Liver (tissue), 9 donors: ENCODE results near the gene SCUBE3. TPM values are rescaled to one million over a fixed set of nuclear protein-coding genes. Genes with fewer than 3 reads are reported as not detected.

Experiments
- DNase-seq: peaks from one replicate; pipeline ENCODE4 v3.0.0-alpha.2; 2017; ENCODE audit warnings: low spot score
- H3K27ac ChIP-seq, 2 donors: one replicate each; pipeline ENCODE4 v1.7.0; 2013; ENCODE audit warnings: inconsistent platforms in 2 of 2, low read length in 2 of 2, control low read depth in 1 of 2, low read depth in 1 of 2, mild to moderate bottlenecking in 1 of 2
- H3K27me3 ChIP-seq, 4 donors: one replicate each; pipeline versions ENCODE4 v1.6.1 to v1.7.0; 2013; ENCODE audit warnings: low read length in 3 of 4, inconsistent platforms in 1 of 4, mild to moderate bottlenecking in 1 of 4, moderate library complexity in 1 of 4; ENCODE audit not compliant: control insufficient read depth in 4 of 4, insufficient read depth in 4 of 4
- H3K36me3 ChIP-seq, 4 donors: one replicate each; pipeline versions ENCODE4 v1.6.1 to v1.7.0; 2013; ENCODE audit warnings: low read length in 3 of 4, mild to moderate bottlenecking in 3 of 4, low read depth in 1 of 4, moderate library complexity in 1 of 4; ENCODE audit not compliant: control insufficient read depth in 4 of 4, insufficient read depth in 3 of 4
- H3K4me1 ChIP-seq, 4 donors: one replicate each; pipeline versions ENCODE4 v1.6.1 to v1.7.0; 2013; ENCODE audit warnings: low read length in 3 of 4, mild to moderate bottlenecking in 3 of 4, moderate library complexity in 1 of 4; ENCODE audit not compliant: control insufficient read depth in 4 of 4, insufficient read depth in 4 of 4
- H3K4me3 ChIP-seq, 3 donors: one replicate each; pipeline versions ENCODE4 v1.6.1 to v1.7.0; 2013; ENCODE audit warnings: low read length in 3 of 3, control low read depth in 1 of 3, low read depth in 1 of 3, mild to moderate bottlenecking in 1 of 3
- H3K9ac ChIP-seq, 2 donors: one replicate each; pipeline ENCODE4 v1.7.0; 2013; ENCODE audit warnings: low read length in 2 of 2, mild to moderate bottlenecking in 2 of 2, moderate library complexity in 2 of 2, control low read depth in 1 of 2, low read depth in 1 of 2
- H3K9me3 ChIP-seq, 4 donors: one replicate each; pipeline versions ENCODE4 v1.6.1 to v1.7.0; 2013; ENCODE audit warnings: low read length in 3 of 4; ENCODE audit not compliant: control insufficient read depth in 4 of 4
- ATF3 ChIP-seq: IDR thresholded peaks from 2 replicates; pipeline ENCODE4 v1.6.1; 2016; ENCODE audit warnings: antibody characterized with exemption
- CTCF ChIP-seq: fragments of 150-350 bp; IDR thresholded peaks from 2 replicates; pipeline ENCODE4 v1.5.1; 2017; ENCODE audit warnings: improper control_type of control experiment, low read depth, low read length; ENCODE audit not compliant: missing input control
- EGR1 ChIP-seq, 2 donors: IDR thresholded peaks; 2 replicates each; pipeline ENCODE4 v1.6.1; 2016 to 2018; ENCODE audit warnings: antibody characterized with exemption in 2 of 2, low read depth in 2 of 2
- FOXA1 ChIP-seq: IDR thresholded peaks from 2 replicates; pipeline ENCODE4 v1.6.1; 2016; ENCODE audit warnings: antibody characterized with exemption
- FOXA2 ChIP-seq: IDR thresholded peaks from 2 replicates; pipeline ENCODE4 v1.6.1; 2016; ENCODE audit warnings: antibody characterized with exemption
- GABPA ChIP-seq, 2 donors: IDR thresholded peaks in 1 of 2; conservative IDR thresholded peaks in 1 of 2; 2 replicates each; pipeline ENCODE4 v1.6.1; 2016; ENCODE audit warnings: antibody characterized with exemption in 2 of 2, mild to moderate bottlenecking in 1 of 2, moderate library complexity in 1 of 2
- HNF4A ChIP-seq, 2 donors: conservative IDR thresholded peaks; 2 replicates each; pipeline ENCODE4 v1.6.1; 2016; ENCODE audit warnings: antibody characterized with exemption in 2 of 2, mild to moderate bottlenecking in 2 of 2
- HNF4G ChIP-seq: IDR thresholded peaks from 2 replicates; pipeline ENCODE4 v1.6.1; 2016; ENCODE audit warnings: antibody characterized with exemption
- JUND ChIP-seq, 2 donors: IDR thresholded peaks; 2 replicates each; pipeline ENCODE4 v1.6.1; 2016; ENCODE audit warnings: antibody characterized with exemption in 2 of 2
- MAX ChIP-seq: IDR thresholded peaks from 2 replicates; pipeline ENCODE4 v1.6.1; 2016; ENCODE audit warnings: antibody characterized with exemption
- NR2F2 ChIP-seq: IDR thresholded peaks from 2 replicates; pipeline ENCODE4 v1.6.1; 2016; ENCODE audit warnings: antibody characterized with exemption
- RAD21 ChIP-seq, 2 donors: IDR thresholded peaks; 2 replicates each; pipeline ENCODE4 v1.6.1; 2016; ENCODE audit warnings: antibody characterized with exemption in 2 of 2, mild to moderate bottlenecking in 2 of 2
- REST ChIP-seq: IDR thresholded peaks from 2 replicates; pipeline ENCODE4 v1.6.1; 2016; ENCODE audit warnings: antibody characterized with exemption, mild to moderate bottlenecking
- RXRA ChIP-seq, 2 donors: IDR thresholded peaks; 2 replicates each; pipeline ENCODE4 v1.6.1; 2017 to 2018; ENCODE audit warnings: antibody characterized with exemption in 2 of 2, mild to moderate bottlenecking in 1 of 2
- SP1 ChIP-seq: IDR thresholded peaks from 2 replicates; pipeline ENCODE4 v1.6.1; 2018; ENCODE audit warnings: antibody characterized with exemption, mild to moderate bottlenecking
- TAF1 ChIP-seq: conservative IDR thresholded peaks from 2 replicates; pipeline ENCODE4 v1.6.1; 2016; ENCODE audit warnings: antibody characterized with exemption, mild to moderate bottlenecking
- YY1 ChIP-seq: IDR thresholded peaks from 2 replicates; pipeline ENCODE4 v1.6.1; 2016; ENCODE audit warnings: antibody characterized with exemption, mild to moderate bottlenecking
- ZBTB33 ChIP-seq: IDR thresholded peaks from 2 replicates; pipeline ENCODE4 v1.6.1; 2016; ENCODE audit warnings: antibody characterized with exemption
- WGBS: extraction: QIAGEN DNeasy Blood & Tissue Kit; methylation state at CpG from one replicate; pipeline ENCODE4 v1.1.7; 2013; 5-methylcytosine and 5-hydroxymethylcytosine counted together
- polyA plus RNA-seq, 2 donors: library from polyadenylated mRNA; stranded (reverse) in 1 of 2; unstranded in 1 of 2; fragments of 200-250 nt in 1 of 2; fragments of >200 nt in 1 of 2; fragmentation: Nextera tagmentation in 1 of 2; extraction: Ambion mirVana in 1 of 2; gene quantifications; one replicate each; pipeline versions ENCODE4 v1.2.1 to v1.2.3, GENCODE V29; 2013 to 2015
- total RNA-seq, 2 donors: library from RNA; depleted of rRNA; stranded (reverse); fragments of >200 nt; gene quantifications; one replicate each; pipeline ENCODE4 v1.2.3, GENCODE V29; 2014
- donor health status: healthy.
- donor health status: healthy.
- donor health status: healthy.
- donor health status: healthy.
- donor health status: healthy.

Gene SCUBE3
- total and polyA plus RNA-seq, 4 donors: 0.03 to 0.09 (median 0.07) TPM

- Histone ChIP-seq H3K4me1 (no peaks in the 10 kb centered on the region), H3K9me3 (no peaks in the 10 kb centered on the region), H3K27me3 (no peaks in the 10 kb centered on the region), H3K36me3 (no peaks in the 10 kb centered on the region), H3K9ac (no peak overlapping the region), H3K27ac (no peak overlapping the region), H3K4me3 (no peak overlapping the region)
- TF ChIP-seq RXRA (IDR thresholded peaks at IDR 0.05) (no peak), ATF3 (no peak), REST (no peak), NR2F2 (no peak), ZBTB33 (no peak), JUND (IDR thresholded peaks at IDR 0.05) (no peak), MAX (no peak), SP1 (no peak), TAF1 (no peak), HNF4G (no peak), CTCF (no peak), RAD21 (IDR thresholded peaks at IDR 0.05) (no peak), YY1 (no peak), EGR1 (IDR thresholded peaks at IDR 0.05; ENCODE audit: low read depth in 2 of 2) (no peak), FOXA1 (no peak), HNF4A (conservative IDR thresholded peaks at IDR 0.05) (no peak), FOXA2 (no peak), GABPA (IDR thresholded peaks at IDR 0.05 in 1 of 2, conservative IDR thresholded peaks at IDR 0.05 in 1 of 2) (no peak)
- DNase-seq: no peak
- 69% methylated on average over 17 of the region's 17 CpGs for WGBS
These were observed 29.7 kb downstream of the SCUBE3 start for GRCh38 chr6:35243386-35243958.
